Keratinocyte (primary cell): ENCODE measurements around the gene CILP2. TPM values are rescaled to one million over a fixed set of nuclear protein-coding genes. Genes with fewer than 3 reads are reported as not detected.

Experiments
- DNase-seq: peaks from one replicate; pipeline ENCODE4 v3.0.0-alpha.2; 2011; ENCODE audit warnings: low read depth, missing footprints, low spot score
- FAIRE-seq: peaks from 2 replicates; lab custom pipeline; 2011; peaks lifted over from hg19 to GRCh38; lab: Jason Lieb, UNC
- H2AFZ ChIP-seq: 2 replicates; pipeline ENCODE4 v1.6.0; 2012; ENCODE audit warnings: low read length, control low read depth, inconsistent platforms; ENCODE audit not compliant: control insufficient read depth
- H3K27ac ChIP-seq: 2 replicates; pipeline ENCODE4 v1.5.1; 2011; ENCODE audit warnings: low read length; ENCODE audit not compliant: control insufficient read depth, insufficient read depth
- H3K27me3 ChIP-seq: 3 replicates; pipeline ENCODE4 v1.6.0; 2011; ENCODE audit warnings: low read length; ENCODE audit not compliant: control insufficient read depth, insufficient read depth; ENCODE audit errors: extremely low read depth
- H3K36me3 ChIP-seq, 2 experiments: 2 replicates in 1 of 2; 3 replicates in 1 of 2; pipeline ENCODE4 v1.5.1; 2011; ENCODE audit warnings: low read length in 2 of 2, mild to moderate bottlenecking in 1 of 2; ENCODE audit not compliant: control insufficient read depth in 2 of 2, insufficient read depth in 2 of 2; ENCODE audit errors: extremely low read depth in 1 of 2
- H3K4me1 ChIP-seq: 3 replicates; pipeline ENCODE4 v1.5.1; 2011; ENCODE audit warnings: low read length; ENCODE audit not compliant: control insufficient read depth, insufficient read depth; ENCODE audit errors: extremely low read depth
- H3K4me2 ChIP-seq: 3 replicates; pipeline ENCODE4 v1.6.0; 2011; ENCODE audit warnings: low read depth, low read length; ENCODE audit not compliant: control insufficient read depth, insufficient read depth; ENCODE audit errors: extremely low read depth
- H3K4me3 ChIP-seq, 3 experiments: fragments of 200-600 bp in 1 of 3; sonication (generic) in 1 of 3; 2 replicates in 2 of 3; 3 replicates in 1 of 3; pipeline ENCODE4 v1.5.1; 2011 to 2016; ENCODE audit warnings: low read length in 3 of 3, mild to moderate bottlenecking in 3 of 3, control low read depth in 2 of 3, inconsistent platforms in 1 of 3, low read depth in 1 of 3, mixed read lengths in 1 of 3, mixed run types in 1 of 3, moderate library complexity in 1 of 3; ENCODE audit not compliant: control insufficient read depth in 2 of 3, insufficient read depth in 2 of 3; ENCODE audit errors: extremely low read depth in 1 of 3
- H3K79me2 ChIP-seq: 2 replicates; pipeline ENCODE4 v1.6.0; 2012; ENCODE audit warnings: low read length; ENCODE audit not compliant: control insufficient read depth, insufficient read depth
- H3K9ac ChIP-seq: 3 replicates; pipeline ENCODE4 v1.6.0; 2011; ENCODE audit warnings: low read length; ENCODE audit not compliant: control insufficient read depth, insufficient read depth; ENCODE audit errors: extremely low read depth
- H3K9me1 ChIP-seq: 3 replicates; pipeline ENCODE4 v1.6.0; 2011; ENCODE audit warnings: low read length; ENCODE audit not compliant: control insufficient read depth, insufficient read depth; ENCODE audit errors: extremely low read depth
- H3K9me3 ChIP-seq: 2 replicates; pipeline ENCODE4 v1.5.1; 2012; ENCODE audit warnings: low read depth, low read length; ENCODE audit not compliant: control insufficient read depth
- H4K20me1 ChIP-seq: 3 replicates; pipeline ENCODE4 v1.6.0; 2011; ENCODE audit warnings: low read length; ENCODE audit not compliant: control insufficient read depth, insufficient read depth; ENCODE audit errors: extremely low read depth
- EZH2 ChIP-seq: IDR thresholded peaks from one replicate; pipeline ENCODE4 v1.6.1; 2012; ENCODE audit warnings: inconsistent platforms, mild to moderate bottlenecking, low read length, moderate library complexity
- dilution Hi-C: fragments of 300-500 bp; cut with MboI; formaldehyde crosslinking; loops from one replicate; pipeline ENCODE4 v1.7.0; 2020; ENCODE audit warnings: low sequenced_read_pairs; ENCODE audit not compliant: extremely low pct_ligation_motif_present
- polyA plus RNA-seq, 5 experiments: library from polyadenylated mRNA; depleted of rRNA in 3 of 5; stranded (reverse) in 3 of 5; stranded (forward) in 1 of 5; unstranded in 1 of 5; fragments of >200 nt; gene quantifications; 1 replicate in 1 of 5; 2 replicates in 3 of 5; 3 replicates in 1 of 5; pipeline versions ENCODE4 v1.2.1 to v1.2.3, GENCODE V29; 2011 to 2012; ENCODE audit warnings: missing spikeins in 2 of 5, low read depth in 1 of 5, low replicate concordance in 1 of 5
- TF ChIP-seq, protein P1 (sequence below), 3 experiments: IDR thresholded peaks in 1 of 3; conservative IDR thresholded peaks in 1 of 3; optimal IDR thresholded peaks in 1 of 3; 2 replicates in 2 of 3; 3 replicates in 1 of 3; pipeline versions ENCODE3 to v1.5.1; 2011; ENCODE audit warnings: low read length in 3 of 3, mild to moderate bottlenecking in 3 of 3, moderate library complexity in 2 of 3, control low read depth in 1 of 3, inconsistent platforms in 1 of 3; ENCODE audit not compliant: insufficient read depth in 2 of 3; ENCODE audit errors: extremely low read depth in 1 of 3

Gene CILP2
- polyA plus RNA-seq, 1 donor (not counting 4 experiments of a cell fraction or from before 2014, with no cell fraction given): 0.07 TPM

DNA sequence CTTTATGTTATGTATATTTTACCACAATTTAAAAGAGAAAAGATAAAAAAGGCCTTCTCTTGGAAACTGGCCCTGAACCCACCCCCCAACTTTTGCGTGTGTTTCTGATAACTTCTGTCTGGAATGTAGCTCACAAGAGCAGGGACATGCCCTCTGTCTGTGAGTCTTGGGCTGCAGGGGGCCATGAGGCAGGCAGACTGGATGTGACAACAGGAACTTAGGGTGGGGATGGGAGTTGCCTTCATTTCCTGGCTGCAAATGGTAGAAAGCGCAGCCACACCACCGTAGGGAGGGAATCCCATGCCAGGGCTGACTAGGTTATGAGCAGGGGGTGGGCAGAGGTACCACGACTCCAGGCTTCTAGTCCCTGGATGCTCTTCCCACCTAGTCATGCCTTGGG, 21.9 kb downstream of the CILP2 start:
- no peaks in the 10 kb centered on the region for H3K79me2 ChIP-seq
- FAIRE-seq (no peak), DNase-seq (no peak)
- H3K9me3 ChIP-seq: no peaks in the 10 kb centered on the region
- H4K20me1 ChIP-seq: no peaks in the 10 kb centered on the region
- H3K9ac ChIP-seq: no peak overlapping the region
- H3K27ac ChIP-seq: no peak overlapping the region
- no peak overlapping the region for H3K4me2 ChIP-seq
- dilution Hi-C loops: no loop called here
- no peaks in the 10 kb centered on the region for H3K4me1 ChIP-seq
- H3K36me3 ChIP-seq: no peaks in the 10 kb centered on the region
- H3K27me3 ChIP-seq: no peaks in the 10 kb centered on the region
- no peak overlapping the region for H3K4me3 ChIP-seq
- TF ChIP-seq EZH2: no peak
- TF ChIP-seq, protein P1, sequence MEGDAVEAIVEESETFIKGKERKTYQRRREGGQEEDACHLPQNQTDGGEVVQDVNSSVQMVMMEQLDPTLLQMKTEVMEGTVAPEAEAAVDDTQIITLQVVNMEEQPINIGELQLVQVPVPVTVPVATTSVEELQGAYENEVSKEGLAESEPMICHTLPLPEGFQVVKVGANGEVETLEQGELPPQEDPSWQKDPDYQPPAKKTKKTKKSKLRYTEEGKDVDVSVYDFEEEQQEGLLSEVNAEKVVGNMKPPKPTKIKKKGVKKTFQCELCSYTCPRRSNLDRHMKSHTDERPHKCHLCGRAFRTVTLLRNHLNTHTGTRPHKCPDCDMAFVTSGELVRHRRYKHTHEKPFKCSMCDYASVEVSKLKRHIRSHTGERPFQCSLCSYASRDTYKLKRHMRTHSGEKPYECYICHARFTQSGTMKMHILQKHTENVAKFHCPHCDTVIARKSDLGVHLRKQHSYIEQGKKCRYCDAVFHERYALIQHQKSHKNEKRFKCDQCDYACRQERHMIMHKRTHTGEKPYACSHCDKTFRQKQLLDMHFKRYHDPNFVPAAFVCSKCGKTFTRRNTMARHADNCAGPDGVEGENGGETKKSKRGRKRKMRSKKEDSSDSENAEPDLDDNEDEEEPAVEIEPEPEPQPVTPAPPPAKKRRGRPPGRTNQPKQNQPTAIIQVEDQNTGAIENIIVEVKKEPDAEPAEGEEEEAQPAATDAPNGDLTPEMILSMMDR (optimal IDR thresholded peaks at IDR 0.05 in 1 of 3, IDR thresholded peaks at IDR 0.05 in 1 of 3, conservative IDR thresholded peaks at IDR 0.05 in 1 of 3; ENCODE audit: extremely low read depth in 1 of 3, insufficient read depth in 2 of 3, low read length in 3 of 3): no peak
- no peak overlapping the region for H2AFZ ChIP-seq
- H3K9me1 ChIP-seq: no peaks in the 10 kb centered on the region

DNA sequence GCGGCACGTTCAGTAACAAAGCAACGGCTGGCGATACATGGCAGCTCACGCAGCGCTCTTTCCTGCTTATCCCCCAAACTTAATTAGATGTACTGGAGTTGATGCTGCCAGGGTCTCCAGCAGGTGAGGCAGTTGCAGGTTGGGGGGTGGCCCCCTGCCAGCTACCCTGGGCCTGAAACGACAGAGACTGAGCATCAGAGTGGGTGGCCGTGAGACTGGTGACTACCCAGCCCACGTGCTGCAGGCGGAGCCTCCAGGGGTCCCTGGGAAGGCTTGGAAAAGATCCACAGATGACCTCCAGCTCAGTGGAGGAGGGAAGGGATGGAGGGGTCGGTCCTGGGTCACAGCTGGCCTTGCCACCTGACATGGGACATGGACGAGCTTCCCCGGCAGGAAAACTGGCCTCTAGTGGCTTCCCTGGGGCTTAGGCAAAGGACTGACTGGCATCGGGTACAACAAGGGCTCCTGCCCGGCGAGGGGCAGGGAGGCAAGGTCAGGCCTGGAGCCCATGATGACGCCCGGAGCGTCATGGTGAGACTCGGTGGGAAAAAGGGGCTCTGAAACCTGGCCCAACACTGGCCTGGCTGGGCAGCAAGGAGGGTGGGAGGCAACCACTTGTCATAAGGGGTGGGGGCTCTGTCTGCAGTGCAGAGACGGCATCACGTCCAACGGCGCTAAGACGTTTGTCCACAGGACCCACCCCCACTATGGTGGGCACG, 24.0 kb downstream of the CILP2 start:
- no peaks in the 10 kb centered on the region for H3K36me3 ChIP-seq
- H3K9ac ChIP-seq: no peak overlapping the region
- no peaks in the 10 kb centered on the region for H3K27me3 ChIP-seq
- no peaks in the 10 kb centered on the region for H4K20me1 ChIP-seq
- H3K79me2 ChIP-seq: no peaks in the 10 kb centered on the region
- DNase-seq: no peak
- FAIRE-seq: no peak
- H3K4me1 ChIP-seq: no peaks in the 10 kb centered on the region
- H2AFZ ChIP-seq: no peak overlapping the region
- no peaks in the 10 kb centered on the region for H3K9me1 ChIP-seq
- H3K4me3 ChIP-seq: no peak overlapping the region
- TF ChIP-seq, protein P1 (optimal IDR thresholded peaks at IDR 0.05 in 1 of 3, IDR thresholded peaks at IDR 0.05 in 1 of 3, conservative IDR thresholded peaks at IDR 0.05 in 1 of 3; ENCODE audit: extremely low read depth in 1 of 3, insufficient read depth in 2 of 3, low read length in 3 of 3): no peak
- TF ChIP-seq EZH2: no peak
- dilution Hi-C loops: no loop called here
- no peaks in the 10 kb centered on the region for H3K9me3 ChIP-seq
- H3K27ac ChIP-seq: no peak overlapping the region
- no peak overlapping the region for H3K4me2 ChIP-seq
